HCT116 (cell line): ENCODE data around the gene SPINT4. TPM values are rescaled to one million over a fixed set of nuclear protein-coding genes. Genes with fewer than 3 reads are reported as not detected.
"Not testable (repeated sequence)": the region's sequence is repeated elsewhere in the genome, so short reads cannot be mapped to it uniquely, and the experiment has no call there.

Experiments used
- ATAC-seq: fragments of 200-7000 bp; cut with Tn5 transposase; 2 replicates; pipeline ENCODE4 v1.9.1; 2020; ENCODE audit warnings: mild to moderate bottlenecking, moderate library complexity
- BruUV-seq: library from RNA; stranded (reverse); fragments of 400-500 nt; replicated peaks from 2 replicates; lab custom pipeline; 2021; lab: Mats Ljungman, UMichigan
- CTCF ChIA-PET: fragments of 300-600 bp; sonication (Branson Sonifier 250); formaldehyde crosslinking; loops from one replicate; lab custom pipeline; 2021; ENCODE audit warnings: antibody characterized with exemption; lab: Charles Lee
- POLR2A ChIA-PET: fragments of 300-600, 350-600 bp; sonication (Branson Sonifier 250); formaldehyde crosslinking; loops from one replicate; lab custom pipeline; 2021; ENCODE audit warnings: antibody characterized with exemption; lab: Charles Lee
- RAD21 ChIA-PET, 2 experiments: fragments of 300-600 bp; sonication (Branson Sonifier 250); formaldehyde crosslinking; loops; one replicate each; lab custom pipeline; 2023; ENCODE audit warnings: low total read pairs in 2 of 2; ENCODE audit not compliant: uncharacterized antibody in 2 of 2, unreplicated experiment in 2 of 2, low non-redundant PET in 1 of 2; lab: Charles Lee
- DNase-seq: peaks from one replicate; pipeline ENCODE4 v3.0.0-alpha.2; 2010; ENCODE audit warnings: low read depth, low spot score
- H2AFZ ChIP-seq: fragments of 200-600 bp; shearing (Covaris generic), sonication (generic); 2 replicates; pipeline ENCODE4 v1.6.1; 2017; ENCODE audit warnings: low read depth, mixed run types, mixed read lengths, antibody characterized with exemption, low read length; ENCODE audit not compliant: poor library complexity, severe bottlenecking
- H3K27ac ChIP-seq: 2 replicates; pipeline ENCODE4 v1.5.1; 2012; ENCODE audit warnings: low read depth, low read length
- H3K27me3 ChIP-seq: fragments of 200-600 bp; sonication (generic); 2 replicates; pipeline ENCODE4 v1.6.1; 2016; ENCODE audit warnings: mixed run types, low read length, mixed read lengths; ENCODE audit not compliant: insufficient read depth
- H3K36me3 ChIP-seq, 2 experiments: fragments of 200-500 bp in 1 of 2; fragments of 200-600 bp in 1 of 2; sonication (Bioruptor generic) in 1 of 2; sonication (generic) in 1 of 2; 2 replicates each; pipeline versions ENCODE4 v1.5.1 to v1.6.1; 2014 to 2016; ENCODE audit warnings: low read length in 2 of 2, inconsistent platforms in 1 of 2, mixed read lengths in 1 of 2, mixed run types in 1 of 2; ENCODE audit not compliant: insufficient read depth in 2 of 2, control insufficient read depth in 1 of 2
- H3K4me1 ChIP-seq, 2 experiments: fragments of 200-600 bp in 1 of 2; sonication (generic) in 1 of 2; 2 replicates each; pipeline versions ENCODE4 v1.5.1 to v1.6.1; 2012 to 2017; ENCODE audit warnings: low read length in 2 of 2, inconsistent platforms in 1 of 2, mild to moderate bottlenecking in 1 of 2, mixed read lengths in 1 of 2, mixed run types in 1 of 2, moderate library complexity in 1 of 2; ENCODE audit not compliant: insufficient read depth in 2 of 2, control insufficient read depth in 1 of 2
- H3K4me2 ChIP-seq: fragments of 200-600 bp; sonication (generic); 2 replicates; pipeline ENCODE4 v1.6.1; 2017; ENCODE audit warnings: mixed run types, low read length, mixed read lengths
- H3K4me3 ChIP-seq, 2 experiments: fragments of 200-600 bp in 1 of 2; sonication (generic) in 1 of 2; replicated peaks in 1 of 2; 2 replicates each; pipeline ENCODE4 v1.5.1; 2011 to 2016; ENCODE audit warnings: low read length in 2 of 2, control low read depth in 1 of 2, low read depth in 1 of 2, mild to moderate bottlenecking in 1 of 2, mixed read lengths in 1 of 2, mixed run types in 1 of 2
- H3K79me2 ChIP-seq: fragments of 200-600 bp; sonication (generic); 2 replicates; pipeline ENCODE4 v1.6.1; 2017; ENCODE audit warnings: mild to moderate bottlenecking, mixed run types, low read length, moderate library complexity, mixed read lengths; ENCODE audit not compliant: insufficient read depth
- H3K9ac ChIP-seq: fragments of 200-600 bp; sonication (generic); 2 replicates; pipeline ENCODE4 v1.6.1; 2016; ENCODE audit warnings: low read length, mixed read lengths
- H3K9me2 ChIP-seq: fragments of 200-600 bp; sonication (generic), shearing (Covaris generic); 2 replicates; pipeline ENCODE4 v1.6.1; 2017; ENCODE audit warnings: mixed run types, mild to moderate bottlenecking, moderate library complexity; ENCODE audit not compliant: insufficient read depth
- H3K9me3 ChIP-seq, 2 experiments: fragments of 200-500 bp in 1 of 2; fragments of 200-600 bp in 1 of 2; sonication (Bioruptor generic) in 1 of 2; sonication (generic) in 1 of 2; 2 replicates each; pipeline ENCODE4 v1.6.1; 2014 to 2017; ENCODE audit warnings: low read length in 2 of 2, mixed read lengths in 2 of 2, inconsistent platforms in 1 of 2, low read depth in 1 of 2, mild to moderate bottlenecking in 1 of 2, mixed run types in 1 of 2, moderate library complexity in 1 of 2; ENCODE audit not compliant: control insufficient read depth in 1 of 2, insufficient read depth in 1 of 2
- H4K20me1 ChIP-seq: fragments of 200-600 bp; sonication (generic), shearing (Covaris generic); 2 replicates; pipeline ENCODE4 v1.6.1; 2017; ENCODE audit warnings: mixed run types, mild to moderate bottlenecking, moderate library complexity; ENCODE audit not compliant: insufficient read depth
- CBX3 ChIP-seq: IDR thresholded peaks from 2 replicates; pipeline ENCODE4 v1.6.1; 2012; ENCODE audit warnings: low read depth
- CEBPB ChIP-seq: IDR thresholded peaks from 2 replicates; pipeline ENCODE4 v1.6.1; 2012; ENCODE audit warnings: low read depth
- CTCF ChIP-seq, 3 experiments: fragments of 200-600 bp in 1 of 3; sonication (generic) in 1 of 3; IDR thresholded peaks in 2 of 3; conservative IDR thresholded peaks in 1 of 3; 2 replicates each; pipeline ENCODE4 v1.5.1; 2012 to 2017; ENCODE audit warnings: low read depth in 2 of 3, low read length in 2 of 3, antibody characterized with exemption in 1 of 3, borderline replicate concordance in 1 of 3, control low read depth in 1 of 3, mild to moderate bottlenecking in 1 of 3, mixed read lengths in 1 of 3, mixed run types in 1 of 3, moderate library complexity in 1 of 3; ENCODE audit not compliant: insufficient read depth in 1 of 3
- JUND ChIP-seq: IDR thresholded peaks from 2 replicates; pipeline ENCODE4 v1.6.1; 2012
- POLR2AphosphoS5 ChIP-seq: IDR thresholded peaks from 2 replicates; pipeline ENCODE4 v1.6.1; 2011; ENCODE audit warnings: mild to moderate bottlenecking, low read depth, low read length, moderate library complexity
- RAD21 ChIP-seq: IDR thresholded peaks from 2 replicates; pipeline ENCODE4 v1.6.1; 2012; ENCODE audit warnings: low read depth, mild to moderate bottlenecking
- SP1 ChIP-seq: IDR thresholded peaks from 2 replicates; pipeline ENCODE4 v1.6.1; 2012; ENCODE audit warnings: low read depth
- YY1 ChIP-seq: IDR thresholded peaks from 2 replicates; pipeline ENCODE4 v1.6.1; 2011; ENCODE audit warnings: low read length, low read depth, moderate library complexity, mild to moderate bottlenecking; ENCODE audit not compliant: insufficient replicate concordance; ENCODE audit errors: extremely low read depth
- ZFX ChIP-seq: fragments of 450-650 bp; IDR thresholded peaks from 2 replicates; pipeline ENCODE4 v1.6.1; 2017
- intact Hi-C: fragments of 100-400 bp; cut with micrococcal nuclease; formaldehyde crosslinking; loops from 2 replicates; pipeline ENCODE4 v1.10.0; 2022
- total RNA-seq: library from RNA; stranded (reverse); gene quantifications from one replicate; pipeline ENCODE4 v1.2.1, GENCODE V29; 2021; ENCODE audit not compliant: unreplicated experiment

The SPINT4 gene
- total RNA-seq, 1 experiment from 2014 or later: not detected

DNA sequence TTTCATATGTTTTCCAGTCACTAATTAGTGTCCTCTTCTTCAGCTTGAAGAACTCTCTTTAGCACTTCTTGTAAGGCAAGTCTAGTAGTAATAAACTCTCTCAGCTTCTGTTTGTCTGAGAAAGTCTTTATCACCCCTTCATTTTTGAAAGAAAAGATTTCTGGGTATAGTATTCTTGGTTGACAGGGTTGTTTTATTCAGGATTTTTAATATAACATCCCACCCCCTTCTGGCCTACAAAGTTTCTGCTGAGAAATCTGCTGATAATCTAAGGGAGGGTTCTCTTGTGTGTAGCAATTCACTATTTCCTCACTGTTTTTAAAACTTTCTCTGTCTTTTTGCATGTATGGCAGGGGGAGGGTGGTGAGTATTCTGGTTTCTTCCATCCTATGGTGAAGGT lies 42.5 kb upstream of the SPINT4 start:
- Histone ChIP-seq H2AFZ (no peak overlapping the region), H3K9me2 (no peaks in the 10 kb centered on the region), H3K36me3 (no peaks in the 10 kb centered on the region), H4K20me1 (no peaks in the 10 kb centered on the region), H3K9me3 (peaks cover 0 to 3% of the 10 kb centered on the region in 2 experiments; a peak in 1 of 4 replicates), H3K9ac (no peak overlapping the region), H3K27ac (no peak overlapping the region), H3K4me3 (no peak overlapping the region), H3K79me2 (no peaks in the 10 kb centered on the region), H3K4me2 (no peak overlapping the region), H3K4me1 (no peaks in the 10 kb centered on the region), H3K27me3 (no peaks in the 10 kb centered on the region)
- CTCF ChIA-PET: no interaction called here
- TF ChIP-seq RAD21 (no peak), CEBPB (no peak), CTCF (IDR thresholded peaks at IDR 0.05 in 2 of 3, conservative IDR thresholded peaks at IDR 0.05 in 1 of 3; ENCODE audit: borderline replicate concordance in 1 of 3, insufficient read depth in 1 of 3, low read depth in 2 of 3, low read length in 2 of 3) (no peak), POLR2AphosphoS5 (no peak), JUND (no peak), SP1 (no peak)
- POLR2A ChIA-PET: no interaction called here
- intact Hi-C loops: no loop called here
- no peak for ATAC-seq
- no peak for DNase-seq
- RAD21 ChIA-PET: no interaction called here
- BruUV-seq: no TSS peak

GRCh38 chr20:45685896-45686295 lies 36.3 kb upstream of the SPINT4 start:
- TF ChIP-seq CBX3: no peak
- TF ChIP-seq POLR2AphosphoS5: no peak
- peak in 1 of 3 experiments; percentile 10; a peak in 1 of 6 replicates for TF ChIP-seq CTCF (IDR thresholded peaks at IDR 0.05 in 2 of 3, conservative IDR thresholded peaks at IDR 0.05 in 1 of 3; ENCODE audit: borderline replicate concordance in 1 of 3, insufficient read depth in 1 of 3, low read depth in 2 of 3, low read length in 2 of 3)
- TF ChIP-seq YY1: no peak
- no peak for TF ChIP-seq ZFX
- peak; percentile 9; the same call in 1 of the 2 replicates for TF ChIP-seq RAD21
- DNase-seq (no peak), ATAC-seq (peak; percentile 88)
- Histone ChIP-seq H3K79me2 (no peaks in the 10 kb centered on the region), H3K27ac (no peak overlapping the region), H2AFZ (no peak overlapping the region), H3K9me3 (no peaks in the 10 kb centered on the region), H3K4me1 (no peaks in the 10 kb centered on the region), H3K9me2 (no peaks in the 10 kb centered on the region), H3K36me3 (no peaks in the 10 kb centered on the region), H3K27me3 (no peaks in the 10 kb centered on the region), H4K20me1 (no peaks in the 10 kb centered on the region), H3K4me3 (no peak overlapping the region), H3K4me2 (no peak overlapping the region), H3K9ac (no peak overlapping the region)
- intact Hi-C loops: no loop called here
- ChIA-PET CTCF (interaction anchor here (1.5 kb wide), 1 partner anchor 9 kb away, joined by 3 read pairs; no protein-coding TSS in a partner anchor), RAD21 (no interaction called here), POLR2A (no interaction called here)
- no TSS peak for BruUV-seq

DNA sequence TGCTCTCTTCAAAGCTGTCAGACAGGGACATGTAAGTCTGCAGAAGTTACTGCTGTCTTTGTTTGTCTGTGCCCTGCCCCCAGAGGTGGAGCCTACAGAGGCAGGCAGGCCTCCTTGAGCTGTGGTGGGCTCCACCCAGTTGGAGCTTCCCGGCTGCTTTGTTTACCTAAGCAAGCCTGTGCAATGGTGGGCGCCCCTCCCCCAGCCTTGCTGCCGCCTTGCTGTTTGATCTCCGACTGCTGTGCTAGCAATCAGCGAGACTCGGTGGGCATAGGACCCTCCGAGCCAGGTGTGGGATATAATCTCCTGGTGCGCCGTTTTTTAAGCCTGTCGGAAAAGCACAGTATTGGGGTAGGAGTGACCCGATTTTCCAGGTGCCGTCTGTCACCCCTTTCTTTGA lies 28.8 kb upstream of the SPINT4 start:
- H3K4me1 ChIP-seq, H3K4me2 ChIP-seq, intact Hi-C loops, H3K79me2 ChIP-seq, H3K27me3 ChIP-seq, POLR2A ChIA-PET, H3K27ac ChIP-seq, H3K9me3 ChIP-seq, H3K9me2 ChIP-seq, H4K20me1 ChIP-seq, H3K9ac ChIP-seq, H2AFZ ChIP-seq, DNase-seq, H3K36me3 ChIP-seq, BruUV-seq, CTCF ChIA-PET, ATAC-seq, RAD21 ChIA-PET, H3K4me3 ChIP-seq: not testable (repeated sequence)
